Fibroblast of gingiva (primary cell): ENCODE measurements around the gene LAMB2.

ENCODE experiments used
- DNase-seq: peaks from one replicate; pipeline ENCODE4 v3.0.0-alpha.2; 2011; ENCODE audit warnings: low read depth

The LAMB2 gene

DNA sequence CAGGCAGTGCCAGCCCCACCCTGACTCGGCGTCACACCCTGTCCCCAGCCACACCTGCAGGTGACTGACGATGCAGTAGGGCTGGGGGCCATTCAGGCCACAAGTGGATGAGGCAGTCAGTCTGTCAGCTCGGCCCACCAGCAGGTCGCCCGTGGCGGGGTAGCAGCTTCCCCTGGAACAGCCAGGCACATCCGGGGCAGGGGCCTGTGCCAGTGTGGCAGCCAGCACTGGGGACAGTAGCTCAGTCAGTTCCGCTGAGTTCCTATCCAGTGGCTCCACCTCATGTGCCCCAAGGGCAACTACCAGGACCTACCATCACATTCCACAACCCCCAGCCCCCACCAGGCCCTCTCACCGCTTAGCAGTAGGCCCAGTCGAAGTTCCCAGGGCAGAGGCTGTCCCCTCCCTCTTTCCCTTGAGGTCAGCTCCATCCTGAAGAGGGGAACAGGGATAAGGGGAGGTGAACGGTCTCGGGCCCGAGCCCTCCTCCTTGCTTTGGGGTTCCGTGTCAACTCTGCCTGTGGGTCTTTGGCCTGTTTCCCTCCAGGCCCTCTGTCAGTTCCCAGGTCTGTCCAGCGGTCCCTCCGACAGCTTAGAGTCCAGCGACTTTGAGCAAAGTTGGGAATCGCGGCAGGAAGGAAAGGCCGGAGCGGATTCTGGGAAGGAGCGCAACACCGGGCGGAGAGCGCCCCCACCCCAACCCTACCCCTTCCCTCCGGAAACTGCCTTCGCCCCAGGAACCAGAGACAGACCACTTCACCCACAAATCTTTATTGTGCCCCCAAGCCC is at the start of gene LAMB2:
TSS of gene LAMB2 (minus strand) at position 614 of the 789 bp plus-strand sequence. CDS start at position 431, 183 bp downstream.
- DNase-seq, result peak; percentile 81

DNA sequence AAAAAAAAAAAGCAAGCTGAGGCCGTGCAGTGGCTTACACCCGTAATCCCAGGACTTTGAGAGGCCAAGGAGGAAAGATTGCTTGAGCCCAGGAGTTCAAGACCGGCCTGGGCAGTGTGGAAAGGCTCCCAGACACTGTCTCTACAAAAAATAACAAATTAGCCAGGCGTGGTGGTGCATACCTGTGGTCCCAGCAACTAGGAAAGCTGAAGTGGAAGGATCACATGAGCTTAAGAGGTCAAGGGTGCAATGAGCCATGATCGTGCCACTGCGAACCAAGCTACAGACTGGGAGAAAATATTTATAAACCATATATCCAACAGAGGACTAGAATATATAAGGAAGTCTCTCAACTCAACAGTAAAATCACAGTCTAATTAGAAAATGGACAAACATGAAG is 48.5 kb upstream of the LAMB2 start:
- DNase-seq, result no peak

DNA sequence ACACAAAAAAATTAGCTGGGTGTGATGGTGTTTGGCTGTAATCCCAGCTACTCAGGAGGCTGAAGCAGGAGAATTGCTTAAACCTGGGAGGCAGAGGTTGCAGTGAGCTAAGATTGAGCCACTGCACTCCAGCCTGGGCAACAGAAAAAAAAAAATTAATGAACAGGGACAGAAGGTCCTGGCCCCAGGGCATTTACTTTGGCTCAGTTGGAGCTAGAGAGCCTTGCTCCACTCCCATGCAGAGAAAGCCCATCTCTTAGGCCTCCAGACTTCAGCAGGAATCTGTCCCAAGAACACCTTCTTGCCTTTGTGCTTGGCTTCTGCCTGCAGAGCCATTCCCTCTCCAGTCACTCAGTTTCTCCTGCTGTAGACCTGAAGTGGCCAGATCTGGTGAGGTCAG is 47.3 kb upstream of the LAMB2 start:
- no peak for DNase-seq

DNA sequence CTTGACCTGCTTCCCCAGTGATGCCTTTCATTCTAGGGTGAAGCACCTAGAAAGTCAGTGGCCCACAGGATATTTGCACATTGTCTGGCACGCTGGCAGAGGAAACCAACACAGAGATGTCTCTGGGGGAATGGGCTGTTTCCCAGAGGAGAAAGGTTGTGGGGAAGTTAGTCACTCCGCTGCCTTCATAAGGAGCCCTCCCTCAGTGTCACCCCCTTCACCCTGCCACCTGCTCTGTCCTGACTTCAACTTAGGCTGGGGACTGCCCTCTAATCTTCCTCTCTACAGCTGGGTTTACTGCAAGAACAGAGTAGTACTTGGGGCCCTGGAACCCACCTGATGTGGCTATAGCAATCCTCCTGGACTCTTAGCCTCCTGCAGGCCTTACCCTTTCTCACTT is 44.2 kb upstream of the LAMB2 start:
- no peak for DNase-seq

DNA sequence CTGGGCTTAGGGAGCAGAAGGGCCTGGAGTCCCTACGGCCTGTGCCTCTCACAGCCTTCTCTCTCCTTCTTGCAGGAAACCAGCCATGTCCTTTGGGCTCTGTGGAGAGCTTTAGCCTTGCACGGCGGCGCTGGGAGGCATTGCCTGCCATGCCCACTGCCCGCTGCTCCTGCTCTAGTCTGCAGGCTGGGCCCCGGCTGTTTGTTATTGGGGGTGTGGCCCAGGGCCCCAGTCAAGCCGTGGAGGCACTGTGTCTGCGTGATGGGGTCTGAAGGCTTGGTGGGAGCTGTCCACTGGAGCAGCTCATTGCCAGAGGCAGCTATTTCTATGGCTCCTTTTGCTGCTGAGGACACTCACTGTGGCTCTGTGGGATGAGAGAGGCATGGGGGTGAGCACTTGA is 42.7 kb upstream of the LAMB2 start:
- DNase-seq, result no peak

DNA sequence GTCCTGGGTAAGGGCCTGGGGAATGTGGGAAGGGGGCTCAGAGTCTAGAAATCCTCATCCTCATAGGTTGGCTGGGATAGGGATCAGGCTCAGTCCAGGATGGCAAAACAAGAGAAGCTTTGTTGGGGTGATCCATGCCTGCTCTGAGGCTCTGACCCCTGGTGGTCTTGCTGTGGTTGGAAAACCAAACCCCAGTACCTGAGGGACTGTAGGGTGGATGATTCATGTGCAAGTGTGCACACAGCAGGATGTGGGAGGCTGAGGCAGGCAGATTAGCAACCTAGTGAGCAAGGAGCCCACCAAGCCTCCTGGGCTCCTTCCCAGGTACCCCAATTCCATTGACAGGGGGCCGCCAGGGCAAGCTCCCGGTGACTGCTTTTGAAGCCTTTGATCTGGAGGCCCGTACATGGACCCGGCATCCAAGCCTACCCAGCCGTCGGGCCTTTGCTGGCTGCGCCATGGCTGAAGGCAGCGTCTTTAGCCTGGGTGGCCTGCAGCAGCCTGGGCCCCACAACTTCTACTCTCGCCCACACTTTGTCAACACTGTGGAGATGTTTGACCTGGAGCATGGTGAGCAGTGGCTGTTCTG is 41.6 kb upstream of the LAMB2 start:
- DNase-seq, result no peak

DNA sequence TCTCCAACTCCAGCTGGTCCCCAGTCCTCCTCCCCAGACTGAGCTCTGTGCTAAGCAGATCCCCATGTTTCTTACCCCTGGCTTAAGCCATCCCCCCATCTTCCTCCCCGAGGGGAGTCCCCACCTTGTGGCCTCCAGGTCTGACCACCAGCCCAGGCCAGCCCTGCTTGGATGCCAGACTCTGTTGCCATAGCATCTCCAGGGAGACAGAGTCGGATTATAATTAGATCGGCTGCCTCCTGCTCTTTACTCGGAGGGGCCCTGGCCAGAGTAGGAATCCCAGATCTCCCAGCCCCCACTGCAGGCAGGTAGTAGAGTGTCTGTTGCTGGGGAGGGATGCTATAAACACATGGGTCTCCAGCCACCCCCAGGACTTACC is 40.9 kb upstream of the LAMB2 start:
- DNase-seq, result no peak

DNA sequence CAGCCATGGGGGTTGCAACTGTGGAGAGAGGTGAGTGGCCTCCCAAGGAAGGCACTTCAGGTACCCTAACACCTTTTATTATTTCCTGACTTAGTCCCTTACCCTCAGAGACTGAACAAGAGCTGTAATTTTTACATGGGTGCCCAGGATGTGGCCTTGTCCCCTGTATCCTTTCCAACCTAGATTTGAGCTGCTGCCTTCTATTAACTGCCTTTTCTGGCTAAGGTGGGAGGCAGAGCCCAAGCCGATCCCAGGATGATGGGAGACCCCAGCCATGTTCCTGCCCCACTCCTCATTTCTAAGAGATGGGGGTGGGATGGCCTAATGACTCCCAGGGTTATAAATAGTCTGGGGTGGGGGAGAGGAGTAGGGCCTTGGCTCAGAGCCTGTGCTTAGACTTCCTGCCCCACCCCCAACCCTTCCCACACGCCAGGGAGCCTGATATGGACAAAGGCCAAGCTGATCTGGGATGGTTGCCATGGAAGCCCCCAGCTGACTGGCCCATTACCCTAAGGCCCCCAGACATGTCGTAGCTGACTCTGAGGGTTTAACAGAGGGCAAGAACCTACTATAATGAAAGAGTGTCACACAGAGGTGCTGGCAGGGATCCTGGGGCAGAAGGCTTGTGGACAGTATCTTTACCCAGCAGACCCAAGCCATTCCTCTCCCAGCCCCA is 40.4 kb upstream of the LAMB2 start:
- no peak for DNase-seq

DNA sequence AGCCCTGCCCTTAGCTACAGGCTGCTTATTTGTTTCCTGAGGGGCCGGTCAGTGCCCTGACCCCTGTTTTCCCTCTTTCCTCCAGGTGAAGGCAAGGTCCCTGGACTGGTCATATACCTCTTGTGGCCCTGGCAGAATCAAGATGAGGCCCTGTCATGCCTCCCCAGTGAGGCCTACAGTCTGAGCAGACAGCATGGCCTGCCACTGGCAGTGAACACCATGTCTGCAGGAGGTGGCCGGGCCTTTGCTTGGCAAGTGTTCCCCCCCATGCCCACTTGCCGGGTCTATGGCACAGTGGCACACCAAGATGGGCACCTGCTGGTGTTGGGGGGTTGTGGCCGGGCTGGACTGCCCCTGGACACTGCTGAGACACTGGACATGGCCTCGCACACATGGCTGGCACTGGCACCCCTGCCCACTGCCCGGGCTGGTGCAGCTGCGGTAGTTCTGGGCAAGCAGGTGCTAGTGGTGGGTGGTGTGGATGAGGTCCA is 39.7 kb upstream of the LAMB2 start:
- no peak for DNase-seq

DNA sequence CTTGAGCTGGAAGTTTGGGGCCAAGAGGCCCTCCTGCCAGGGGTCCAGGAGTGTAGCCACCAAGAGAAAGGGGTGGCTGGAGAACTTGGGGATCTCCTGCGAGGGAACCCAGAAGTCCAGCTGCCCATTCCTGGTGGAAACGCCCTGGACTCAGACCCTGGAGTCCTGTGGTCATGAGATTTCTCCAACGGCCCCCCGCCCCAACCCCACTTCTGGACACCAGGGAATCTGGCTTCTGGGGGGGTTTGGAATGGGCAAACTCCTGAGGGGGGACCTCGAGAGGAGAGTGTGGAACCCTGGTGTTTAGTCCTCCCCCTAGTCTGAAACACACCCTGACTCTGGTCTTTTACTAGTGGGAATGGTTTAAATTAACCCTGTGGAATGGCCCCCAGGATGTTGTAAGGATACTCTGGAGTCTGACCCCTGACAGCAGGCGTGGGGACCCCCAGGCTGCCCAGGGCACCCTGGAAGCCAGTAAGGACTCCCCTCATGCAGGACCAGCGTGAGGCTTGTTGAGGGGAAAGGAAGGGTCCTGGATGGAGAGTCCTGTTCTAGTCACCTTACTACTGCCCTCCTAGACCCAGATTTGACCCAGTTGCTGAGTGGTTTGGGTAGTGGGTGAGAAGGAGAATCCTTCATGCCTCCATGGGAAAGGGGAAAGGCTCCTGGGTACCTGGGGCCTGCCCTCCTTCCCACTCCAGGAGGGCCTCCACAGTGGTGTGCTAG is 39.1 kb upstream of the LAMB2 start:
- no peak for DNase-seq

DNA sequence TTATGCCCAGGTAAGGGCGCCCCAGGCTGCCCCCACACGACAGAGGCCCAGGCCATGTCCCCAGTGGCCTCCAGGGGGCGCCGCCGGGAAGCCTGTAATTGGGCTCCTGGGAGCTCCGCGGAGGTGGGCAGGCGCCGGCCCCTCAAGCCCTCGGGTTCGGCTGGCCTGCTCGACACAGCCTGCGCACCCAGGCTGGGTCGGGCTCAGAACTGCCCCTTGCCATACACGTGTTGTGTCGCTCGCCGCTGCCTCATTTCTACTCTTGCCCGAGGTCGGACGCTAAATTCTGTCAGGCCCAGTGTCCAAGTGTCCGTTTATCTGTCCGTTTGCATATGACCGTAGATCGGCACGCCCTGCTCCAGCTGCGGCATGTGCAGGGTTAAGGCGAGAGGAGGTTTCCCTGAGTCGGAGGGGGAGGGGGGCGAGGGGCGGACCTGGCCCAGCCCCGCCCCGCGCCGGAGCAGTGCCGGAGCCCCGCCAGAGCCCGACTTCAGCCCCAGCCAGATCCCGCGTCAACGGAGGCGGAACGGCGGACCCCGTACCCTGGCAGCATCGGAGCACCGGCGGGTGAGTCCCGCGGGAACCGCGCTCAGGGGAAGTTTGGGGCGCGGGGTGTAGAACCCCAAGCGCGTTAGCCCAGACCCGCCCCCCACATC is 38.4 kb upstream of the LAMB2 start, which contains the start of gene KLHDC8B:
TSS of gene KLHDC8B (plus strand) at position 480 of the 656 bp plus-strand sequence. CDS start 1,172 bp downstream, outside the sequence.
- DNase-seq, result peak; percentile 84

DNA sequence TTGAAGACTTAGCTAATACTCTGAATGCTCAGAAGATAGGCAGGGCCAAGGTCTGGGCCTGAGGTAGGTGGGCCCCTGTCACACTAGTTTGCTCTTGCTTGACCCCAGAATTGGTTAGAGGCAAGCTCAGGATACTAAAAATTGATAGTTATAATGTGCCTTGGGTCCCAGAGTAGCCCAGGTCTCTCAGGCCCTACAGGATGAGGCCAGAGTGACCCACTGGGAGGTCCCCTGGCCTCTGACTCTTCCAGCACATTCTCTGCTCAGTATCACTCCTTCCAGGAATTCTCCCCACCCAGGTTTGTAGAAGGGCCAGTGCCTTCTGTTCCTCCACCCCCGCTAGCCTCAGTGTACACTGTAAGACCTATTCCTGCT is 37.9 kb upstream of the LAMB2 start:
- DNase-seq, result no peak

DNA sequence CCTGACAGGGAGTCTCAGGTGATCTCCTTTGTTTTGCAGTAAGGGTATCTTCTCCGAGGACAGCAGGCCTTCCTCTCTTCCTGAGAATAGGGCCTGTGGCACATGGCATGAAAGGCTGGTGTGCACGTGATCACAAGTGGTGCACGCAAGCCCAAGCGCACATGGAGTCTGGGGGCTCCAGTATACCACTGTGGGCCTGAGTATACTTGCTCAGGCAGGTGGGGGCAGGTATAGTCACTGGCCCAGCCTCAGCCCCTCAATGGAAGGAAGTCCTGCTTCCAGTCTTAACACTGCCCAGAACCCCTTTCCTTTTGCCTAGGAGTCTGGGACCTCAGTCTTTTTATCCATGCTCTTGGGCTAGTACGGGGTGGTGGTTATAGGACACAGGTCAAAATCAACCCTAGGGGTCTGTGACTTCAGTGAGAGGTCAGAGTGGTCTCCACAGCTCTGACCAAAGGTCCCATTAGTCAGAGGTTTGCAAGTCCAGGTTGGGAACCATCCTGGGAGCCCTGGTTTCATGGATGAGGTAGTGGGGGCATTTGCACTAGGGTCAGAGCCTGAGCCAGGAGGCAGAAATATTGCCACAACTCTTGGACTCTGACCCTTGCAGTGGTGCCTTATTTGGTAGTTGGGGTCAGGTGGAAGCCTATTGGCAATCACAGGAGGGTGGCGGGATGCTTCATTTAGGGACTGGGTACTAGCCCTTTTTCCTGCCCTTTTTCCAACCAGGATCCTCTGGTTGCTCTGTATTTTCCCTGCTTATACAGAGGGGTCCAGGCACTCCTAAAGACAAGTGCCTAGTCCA is 34.1 kb upstream of the LAMB2 start:
- DNase-seq, result no peak

DNA sequence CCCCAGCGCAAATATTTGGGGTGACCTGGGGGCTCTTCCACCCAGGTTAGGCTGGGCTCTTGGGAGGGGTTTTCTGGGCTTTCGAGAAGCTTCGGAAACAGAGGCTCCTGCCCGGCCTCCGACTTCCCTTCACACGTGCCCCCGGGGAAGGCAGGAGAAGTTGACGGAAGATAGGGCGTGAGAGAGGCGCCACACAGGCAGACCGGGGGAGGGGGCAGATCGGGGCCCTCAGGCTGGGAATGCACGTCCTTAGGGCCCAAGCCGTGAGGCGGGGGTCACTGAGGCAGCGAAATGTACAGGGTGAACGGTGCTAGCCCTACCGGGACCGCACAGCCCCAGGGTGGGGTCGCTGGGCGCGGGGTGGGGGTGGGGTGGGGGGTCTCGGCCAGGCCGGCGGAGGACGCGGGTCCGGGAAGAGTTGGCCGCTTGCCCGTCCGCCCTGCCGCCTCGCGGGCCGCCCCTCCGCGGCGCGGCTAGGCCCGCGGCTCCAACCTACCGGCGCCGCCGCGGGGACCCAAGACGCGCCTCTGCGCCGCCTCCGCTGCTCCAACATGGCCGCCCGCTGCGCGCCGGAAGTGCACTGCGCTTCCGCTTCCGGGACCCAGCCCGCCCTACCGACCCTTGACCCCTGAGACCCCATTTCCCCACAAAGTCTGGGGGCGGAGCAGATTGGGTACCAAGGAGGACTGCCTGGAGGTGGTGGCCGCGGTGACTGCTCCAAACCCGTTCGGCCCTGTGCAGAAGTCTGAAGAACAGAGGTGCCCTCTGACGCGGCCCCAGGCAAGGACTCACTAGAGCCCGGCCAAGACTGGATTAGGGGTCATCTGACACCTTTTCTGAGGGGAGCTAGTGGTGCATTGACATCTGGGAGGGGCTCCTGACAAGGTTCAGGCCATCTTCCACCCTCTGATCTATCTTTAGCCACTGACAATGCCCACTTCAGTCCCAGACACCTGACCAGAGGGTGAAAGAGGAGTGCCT is 33.2 kb upstream of the LAMB2 start, which contains the start of gene CCDC71:
TSS of gene CCDC71 (minus strand) at position 561 of the 981 bp plus-strand sequence. CDS start 2,123 bp downstream, outside the sequence.
- peak; percentile 58 for DNase-seq

DNA sequence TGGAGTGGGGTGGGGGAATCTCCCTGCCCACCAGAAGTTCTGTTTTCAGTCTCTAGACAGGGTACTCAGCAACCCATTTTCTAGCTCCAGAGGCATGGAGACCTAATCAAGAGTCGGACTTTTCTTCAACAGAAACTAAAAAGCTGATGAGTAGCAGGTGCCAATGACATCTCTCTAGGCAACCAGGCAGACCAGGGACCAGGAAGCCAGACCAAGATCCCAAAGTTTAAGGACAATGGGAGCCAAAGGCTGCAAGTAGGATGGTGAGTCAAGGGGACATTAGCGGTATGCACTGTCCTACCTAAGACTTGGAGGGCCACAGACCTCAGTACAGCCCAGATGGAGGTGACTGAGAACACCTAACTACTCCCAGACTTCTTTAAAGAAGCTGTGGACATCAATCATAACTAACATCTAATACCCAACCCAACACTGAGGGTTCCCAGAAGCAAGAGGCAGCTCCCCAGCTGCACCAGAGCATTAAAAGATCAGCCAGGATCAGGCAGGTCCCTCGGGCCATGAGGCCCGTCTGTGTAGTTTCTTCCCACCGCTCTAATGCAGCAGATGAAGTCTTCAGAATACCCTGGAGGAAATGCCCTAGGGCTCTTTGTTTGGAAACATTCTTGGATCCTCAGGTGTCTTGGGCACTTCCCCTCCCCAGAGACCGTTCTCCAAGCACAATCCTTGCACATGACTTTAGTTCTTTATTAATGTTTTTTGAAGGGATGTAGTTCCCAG is 32.3 kb upstream of the LAMB2 start:
- no peak for DNase-seq

DNA sequence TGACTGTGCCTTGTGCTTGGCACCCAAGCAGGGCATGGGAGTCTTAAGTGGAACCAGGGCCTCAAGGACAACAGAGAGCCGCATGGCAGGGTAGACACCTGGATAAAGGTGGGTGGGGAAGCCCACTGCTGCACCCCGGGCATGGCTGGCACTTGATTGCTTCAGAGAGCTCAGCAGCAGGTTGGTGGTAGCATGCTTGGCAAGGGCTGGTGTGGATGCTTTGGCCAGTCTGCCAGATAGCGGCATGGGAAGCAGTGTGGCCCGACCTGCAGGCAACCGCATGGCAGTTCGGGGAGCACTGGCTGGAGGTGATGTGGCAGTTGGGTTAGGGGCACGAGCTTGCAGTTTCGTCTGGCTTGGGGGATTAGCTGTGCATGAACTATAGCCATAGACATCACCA is 30.8 kb upstream of the LAMB2 start:
- no peak for DNase-seq

DNA sequence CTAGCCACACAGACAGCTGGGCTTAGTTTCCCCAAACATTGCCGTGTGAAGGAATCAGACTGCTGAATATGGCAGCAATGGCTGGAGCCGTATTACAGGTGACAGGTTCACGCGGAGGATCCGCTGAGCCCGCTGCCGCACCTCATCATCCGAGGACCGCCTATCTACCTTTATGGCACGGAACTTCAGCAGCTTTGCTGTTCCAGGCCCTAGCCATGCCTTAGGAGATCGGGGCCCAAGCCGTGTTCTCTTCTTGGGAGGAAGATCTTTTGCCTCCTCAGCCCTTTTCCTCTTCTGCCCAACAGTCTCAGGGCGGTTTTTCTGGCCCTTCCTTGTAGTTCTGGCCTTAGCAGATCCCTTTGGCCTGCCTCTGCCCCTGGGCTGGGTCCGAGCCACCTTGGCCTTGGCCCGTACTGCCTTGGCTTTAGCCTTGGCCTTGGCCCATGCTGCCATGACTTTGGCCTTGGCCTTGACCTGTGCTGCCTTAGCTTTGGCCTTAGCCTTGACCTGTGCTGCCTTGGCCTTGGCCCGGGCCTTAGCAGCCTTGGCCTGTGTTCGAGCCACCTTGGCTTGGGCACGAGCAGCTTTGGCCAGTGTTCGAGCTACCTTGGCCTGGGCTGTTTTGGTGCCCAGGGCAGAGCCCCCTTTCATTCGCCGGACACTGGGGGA is 30.0 kb upstream of the LAMB2 start:
- DNase-seq, result no peak

DNA sequence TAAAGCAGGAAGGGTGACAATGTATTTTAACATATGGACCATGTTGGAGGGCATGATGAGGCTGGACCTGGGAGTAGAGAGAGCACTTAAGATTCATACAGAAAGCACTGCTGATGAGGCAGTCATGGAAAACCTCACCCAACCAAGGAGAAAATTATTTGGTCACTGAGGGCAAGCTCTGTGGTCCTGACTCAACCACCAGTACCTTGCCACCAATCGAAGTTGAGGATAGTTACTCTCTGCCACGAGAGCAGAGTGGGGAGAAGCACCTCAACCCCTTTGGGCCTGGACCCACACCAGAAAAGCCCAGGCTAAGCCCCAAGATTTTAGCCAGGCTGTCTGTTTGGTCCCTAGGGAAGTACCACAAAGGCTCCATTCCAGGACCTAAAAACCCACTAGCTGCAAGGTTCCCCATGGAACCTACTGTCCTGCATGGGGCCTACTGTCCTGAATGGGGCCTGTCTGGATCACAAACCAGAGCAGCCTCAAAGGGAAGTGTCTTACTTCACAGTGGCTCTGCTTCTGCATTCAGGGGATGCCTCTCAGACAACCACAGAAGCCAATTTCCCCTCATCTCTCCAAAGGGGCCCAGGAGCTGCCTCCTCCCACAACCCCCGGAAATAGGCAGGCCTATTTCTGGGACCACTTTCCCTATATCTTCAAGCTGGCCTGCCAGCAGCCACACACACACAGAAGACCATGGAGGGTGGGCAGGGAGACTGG is 29.1 kb upstream of the LAMB2 start:
- no peak for DNase-seq
